ENCODE results near the gene MAD1L1. TPM values are rescaled to one million over a fixed set of nuclear protein-coding genes. Genes with fewer than 3 reads are reported as not detected.

Gene MAD1L1
- total RNA-seq, 1 experiment from 2014 or later, result 43.8 TPM

- TF ChIP-seq FOXK1 (CRISPR knock-in tag; IDR thresholded peaks at IDR 0.05) (no peak), E2F4 (CRISPR knock-in tag; IDR thresholded peaks at IDR 0.05; ENCODE audit: borderline replicate concordance, low read depth) (no peak), ESRRA (CRISPR knock-in tag; IDR thresholded peaks at IDR 0.05; ENCODE audit: borderline replicate concordance) (no peak), E2F1 (CRISPR knock-in tag; IDR thresholded peaks at IDR 0.05) (no peak), IRF1 (CRISPR knock-in tag; IDR thresholded peaks at IDR 0.05) (no peak), STAT6 (CRISPR knock-in tag; conservative IDR thresholded peaks at IDR 0.05; ENCODE audit: low read depth) (no peak), ATF6 (CRISPR knock-in tag; IDR thresholded peaks at IDR 0.05) (no peak), SMAD3 (CRISPR knock-in tag; IDR thresholded peaks at IDR 0.05; ENCODE audit: borderline replicate concordance) (no peak), CREM (CRISPR knock-in tag; IDR thresholded peaks at IDR 0.05) (no peak), NR2C2 (CRISPR knock-in tag; IDR thresholded peaks at IDR 0.05) (no peak), KAT7 (CRISPR knock-in tag; IDR thresholded peaks at IDR 0.05; ENCODE audit: borderline replicate concordance) (no peak), OVOL2 (CRISPR knock-in tag; IDR thresholded peaks at IDR 0.05; ENCODE audit: borderline replicate concordance) (no peak), FOXP4 (CRISPR knock-in tag; IDR thresholded peaks at IDR 0.05) (no peak), MLX (CRISPR knock-in tag; IDR thresholded peaks at IDR 0.05) (no peak), PRRX2 (CRISPR knock-in tag; IDR thresholded peaks at IDR 0.05) (no peak), JAZF1 (CRISPR knock-in tag; IDR thresholded peaks at IDR 0.05) (no peak), ATF2 (CRISPR knock-in tag; IDR thresholded peaks at IDR 0.05; ENCODE audit: borderline replicate concordance, low read depth) (no peak), NR1H2 (CRISPR knock-in tag; IDR thresholded peaks at IDR 0.05) (no peak)
- H3K9me3 Mint-ChIP-seq, result peaks cover 7% of the 10 kb centered on the region
- no peak overlapping the region for H3K4me3 Mint-ChIP-seq
- CTCF ChIA-PET, result interaction anchor here (1.3 kb wide), 1 partner anchor 43 kb away, joined by 5 read pairs; no protein-coding TSS in a partner anchor
- ATAC-seq (no peak), DNase-seq (ENCODE audit: low spot score) (no peak)
- no peaks in the 10 kb centered on the region for H3K4me1 Mint-ChIP-seq
- H3K27me3 Mint-ChIP-seq (ENCODE audit: low read depth), result no peaks in the 10 kb centered on the region
- POLR2A ChIA-PET, result no interaction called here
- H3K36me3 Mint-ChIP-seq, result peaks cover 7% of the 10 kb centered on the region
- peak overlapping the region; percentile 14; the same call in 1 of the 2 replicates for H3K27ac Mint-ChIP-seq
Observed at GRCh38 chr7:1926908-1927306, 305.8 kb downstream of the MAD1L1 start.
